Tracheal epithelial cell (primary cell): ENCODE measurements around the gene GALNS. TPM values are rescaled to one million over a fixed set of nuclear protein-coding genes. Genes with fewer than 3 reads are reported as not detected.

Source experiments
- total RNA-seq: library from RNA; depleted of rRNA; stranded (reverse); fragments of >200 nt; gene quantifications from 2 replicates; pipeline ENCODE4 v1.2.1, GENCODE V29; 2014

Gene GALNS
- total RNA-seq: 18.8 and 19.2 TPM in 2 replicates

GRCh38 chr16:88856828-88857727 lies at the start of gene GALNS, which contains the start of gene TRAPPC2L:
Gene GALNS, minus strand, starts transcription at chr16:88856947. Its CDS starts 70 bp downstream, at chr16:88856877.
Gene TRAPPC2L, plus strand, starts transcription at chr16:88857127. Its CDS starts 24 bp downstream, at chr16:88857151.

GRCh38 chr16:88866151-88866920 lies 9.6 kb upstream of the GALNS start, which contains the start of gene PABPN1L:
Gene PABPN1L, minus strand, starts transcription at chr16:88866660. Its CDS starts 54 bp downstream, at chr16:88866606.

GRCh38 chr16:88811769-88812512 lies 44.8 kb downstream of the GALNS start, which contains the start of gene APRT:
Gene APRT, minus strand, starts transcription at chr16:88811928. Its CDS starts 29 bp downstream, at chr16:88811899.

GRCh38 chr16:88803264-88803987 lies 53.3 kb downstream of the GALNS start, which contains the start of gene CDT1:
Gene CDT1, plus strand, starts transcription at chr16:88803789. Its CDS starts 43 bp downstream, at chr16:88803832.

GRCh38 chr16:88785106-88785924 lies 71.4 kb downstream of the GALNS start, which contains the start of gene PIEZO1:
Gene PIEZO1, minus strand, starts transcription at chr16:88785220. Its CDS starts 256 bp downstream, at chr16:88784964.

Other genes starting within 250 kb of the GALNS start
- 2.2 TPM in 1 of 2 replicates, not detected in the other for gene IL17C, start 218.4 kb downstream of the GALNS start, total RNA-seq
- gene CYBA, start 205.9 kb downstream of the GALNS start, total RNA-seq: 103 and 283 TPM in 2 replicates
- gene MVD, start 193.9 kb downstream of the GALNS start, total RNA-seq: 78.0 and 110 TPM in 2 replicates
- under 0.01 TPM in 1 of 2 replicates, not detected in the other for gene SNAI3, start 170.4 kb downstream of the GALNS start, total RNA-seq
- gene RNF166, start 150.5 kb downstream of the GALNS start, total RNA-seq: 9.2 and 18.5 TPM in 2 replicates
- gene CTU2, start 150.4 kb downstream of the GALNS start, total RNA-seq: 18.8 and 23.0 TPM in 2 replicates
- 121 and 174 TPM in 2 replicates for gene PIEZO1, start 71.7 kb downstream of the GALNS start, total RNA-seq
- 2.1 and 5.3 TPM in 2 replicates for gene CDT1, start 53.2 kb downstream of the GALNS start, total RNA-seq
- gene APRT, start 45.0 kb downstream of the GALNS start, total RNA-seq: 128 and 185 TPM in 2 replicates
- gene TRAPPC2L, start 180 bp upstream of the GALNS start, total RNA-seq: 36.4 and 48.8 TPM in 2 replicates
- gene PABPN1L, start 9.7 kb upstream of the GALNS start, total RNA-seq: not detected in 2 replicates
- 0.48 and 0.64 TPM in 2 replicates for gene CBFA2T3, start 120.3 kb upstream of the GALNS start, total RNA-seq
- gene ACSF3, start 236.9 kb upstream of the GALNS start, total RNA-seq: 27.9 and 35.2 TPM in 2 replicates